NOMO-1 treated with dmso at 0.1 percent for 144 hours (cell line): ENCODE results near the gene PPM1N.
A peak's percentile ranks its signal among the peaks of the same experiment; 100 is the strongest.
"Not testable (repeated sequence)": the region's sequence is repeated elsewhere in the genome, so short reads cannot be mapped to it uniquely, and the experiment has no call there.

Experiments
- DNase-seq: peaks from one replicate; lab custom pipeline; 2025; ENCODE audit not compliant: unreplicated experiment; lab: John Stamatoyannopoulos, UW

PPM1N gene

DNA sequence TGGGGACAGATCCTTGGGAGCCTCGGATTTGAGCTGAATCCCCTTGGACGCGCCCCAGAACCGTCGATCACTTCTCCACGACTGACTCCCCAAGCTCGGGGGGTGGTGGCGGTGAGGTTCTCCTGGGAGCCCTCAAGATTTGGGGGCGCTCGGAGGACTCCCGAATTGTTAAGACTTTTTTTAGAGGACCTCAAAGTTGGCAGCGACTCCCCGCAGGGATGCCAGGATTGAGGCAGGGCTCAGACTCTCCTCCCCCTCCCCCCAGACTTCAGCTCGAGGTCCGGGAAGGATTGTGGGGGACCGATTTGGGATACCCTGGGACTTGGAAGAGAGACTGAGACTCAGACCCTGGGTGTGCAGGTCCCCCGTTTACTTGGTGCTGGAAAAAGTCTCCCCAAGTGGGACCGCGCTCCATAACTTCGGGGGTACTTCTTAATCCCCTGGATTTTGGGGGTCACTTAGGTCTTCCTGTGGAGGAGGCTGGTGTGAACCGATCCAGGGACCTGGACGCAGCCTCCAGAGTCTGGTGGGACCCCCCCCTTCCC lies 9.7 kb downstream of the PPM1N start:
- no peak for DNase-seq

DNA sequence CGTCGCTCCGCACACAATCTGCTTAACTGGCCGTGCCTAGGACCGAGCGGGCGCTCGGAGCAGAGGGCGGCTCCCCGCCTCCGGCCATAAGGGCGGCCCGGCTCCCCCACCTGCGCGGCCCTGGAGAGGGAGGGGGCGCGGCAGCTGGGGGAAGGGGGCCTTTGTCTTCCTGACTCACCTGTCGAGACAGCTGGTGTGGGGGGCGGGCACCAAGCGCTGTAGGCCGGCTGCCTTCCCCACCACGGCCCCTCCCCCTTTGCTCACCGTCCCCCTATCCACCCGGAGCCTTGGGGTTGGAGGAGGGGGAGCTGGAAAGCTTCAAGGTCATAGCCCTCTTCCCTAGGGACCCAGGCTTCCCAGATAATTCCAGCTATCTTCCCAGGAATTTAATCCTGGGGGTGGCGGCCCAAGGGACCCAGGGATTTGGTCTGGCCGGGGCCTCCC lies 10.2 kb downstream of the PPM1N start:
- DNase-seq = no peak

DNA sequence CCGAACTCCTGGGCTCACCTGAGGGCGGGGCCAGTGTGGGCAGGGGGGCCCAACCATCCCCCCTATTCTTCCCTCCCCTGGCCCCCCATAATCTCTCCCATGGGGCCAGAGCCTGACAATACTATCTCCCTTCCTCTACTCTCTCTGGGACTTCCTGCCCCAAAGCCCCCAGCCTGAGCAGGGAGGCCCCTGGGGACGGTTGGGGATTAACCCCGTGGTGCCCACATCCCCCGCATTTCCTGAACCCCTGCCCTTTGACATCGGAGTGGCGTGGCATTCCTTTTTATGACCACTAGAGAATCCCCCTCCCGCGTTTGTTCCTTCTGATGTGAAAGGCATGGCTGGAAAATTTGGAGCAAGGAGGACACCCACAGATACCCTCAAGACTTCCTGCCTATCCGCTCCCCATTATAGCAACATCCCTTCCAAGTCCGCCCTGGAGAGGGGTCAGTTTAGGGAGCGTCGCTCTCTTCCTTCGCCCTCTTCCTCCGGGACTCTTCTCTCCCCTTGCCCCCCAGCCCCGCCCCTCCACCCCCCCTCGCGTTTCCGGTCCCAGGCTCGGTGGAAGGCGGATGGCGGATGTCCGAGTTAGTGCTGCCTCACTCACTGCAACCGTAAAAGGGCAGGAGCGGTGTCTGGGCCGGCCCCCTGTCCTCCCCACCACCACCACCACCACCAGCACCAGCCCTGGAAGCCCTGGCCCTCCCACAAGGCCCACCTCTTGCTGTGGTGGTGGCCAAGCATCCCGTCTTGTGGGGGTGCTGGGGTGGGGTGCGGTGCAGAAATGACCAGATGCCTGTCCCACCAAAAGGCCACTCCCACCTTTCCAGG lies 10.8 kb downstream of the PPM1N start:
- peak; percentile 22 for DNase-seq

DNA sequence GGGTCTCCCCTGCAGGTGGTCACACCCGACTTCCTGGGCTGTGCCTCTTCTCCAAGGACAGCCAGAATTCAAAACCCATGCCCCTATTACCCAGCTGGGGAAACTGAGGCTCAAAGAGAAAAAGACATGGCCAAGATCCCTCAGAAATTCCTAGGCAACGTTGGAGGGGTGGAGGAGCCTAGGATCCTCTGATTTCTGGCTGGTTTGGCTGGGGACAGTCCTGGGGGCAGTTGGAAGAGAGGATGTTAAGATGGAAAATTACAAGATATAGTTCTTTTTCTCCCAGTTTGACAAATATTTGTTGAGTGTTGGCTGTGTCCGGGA lies 11.4 kb downstream of the PPM1N start:
- no peak for DNase-seq

DNA sequence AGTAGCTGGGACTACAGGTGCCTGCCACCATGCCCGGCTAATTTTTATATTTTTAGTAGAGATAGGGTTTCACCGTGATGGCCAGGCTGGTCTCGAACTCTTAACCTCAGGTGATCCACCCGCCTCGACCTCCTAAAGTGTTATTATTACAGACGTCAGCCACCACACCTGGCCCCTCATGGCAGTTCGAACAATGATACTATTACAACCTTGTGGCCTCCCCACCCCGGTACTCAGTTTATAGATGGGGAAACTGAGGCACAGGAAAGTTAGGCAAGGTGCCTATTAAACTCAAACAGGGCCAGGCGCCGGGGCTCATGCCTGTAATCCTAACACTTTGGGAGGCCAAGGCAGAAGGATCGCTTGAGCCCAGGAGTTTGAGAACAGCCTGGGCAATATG lies 12.1 kb downstream of the PPM1N start:
- not testable (repeated sequence) for DNase-seq

DNA sequence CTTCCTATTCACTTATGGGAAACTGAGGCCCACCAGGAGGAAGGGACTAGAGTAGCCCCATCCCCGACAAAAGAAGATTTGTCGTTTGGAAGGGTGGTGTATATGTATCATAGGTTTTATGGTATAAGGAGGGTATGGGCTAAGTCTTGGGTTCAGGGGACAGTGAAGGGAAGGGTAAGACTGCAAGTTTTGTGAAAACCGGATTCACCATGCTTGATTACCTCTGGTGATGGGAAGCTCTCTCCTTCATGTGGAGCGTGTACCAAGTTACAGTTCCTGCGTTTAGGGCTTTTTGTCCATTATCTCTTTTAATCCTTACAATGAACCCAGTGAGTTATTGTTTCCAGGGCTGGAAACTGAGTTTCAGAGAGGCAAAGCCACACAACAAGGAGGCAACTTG lies 12.8 kb downstream of the PPM1N start:
- no peak for DNase-seq

DNA sequence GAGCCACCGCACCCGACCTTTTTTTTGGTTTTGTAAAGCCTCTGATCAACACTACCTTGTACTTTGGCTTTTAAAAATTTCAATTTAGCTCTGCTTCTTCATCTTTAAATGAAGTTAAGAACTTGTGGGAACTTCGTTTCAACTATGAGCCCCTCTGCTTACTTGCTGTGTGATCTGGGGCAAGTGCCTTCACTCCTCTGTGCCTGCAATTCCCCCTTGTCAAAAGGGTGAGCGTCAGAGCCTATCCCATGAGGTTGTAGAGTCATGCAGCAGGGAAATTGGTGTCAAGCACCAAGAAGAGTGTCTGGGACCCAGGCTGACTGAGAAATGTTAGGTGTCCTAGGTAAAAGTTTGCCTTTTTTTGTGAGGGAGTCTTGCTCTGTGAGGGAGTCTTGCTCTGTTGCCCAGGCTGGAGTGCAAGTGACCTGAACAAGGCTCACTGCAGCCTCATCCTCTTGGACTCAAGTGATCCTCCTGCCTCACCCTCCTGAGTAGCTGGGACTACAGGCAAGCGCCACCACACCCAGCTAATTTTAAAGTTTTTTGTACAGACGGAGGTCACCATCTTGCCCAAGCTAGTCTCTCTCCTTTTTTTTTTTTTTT lies 14.7 kb downstream of the PPM1N start:
- no peak for DNase-seq

DNA sequence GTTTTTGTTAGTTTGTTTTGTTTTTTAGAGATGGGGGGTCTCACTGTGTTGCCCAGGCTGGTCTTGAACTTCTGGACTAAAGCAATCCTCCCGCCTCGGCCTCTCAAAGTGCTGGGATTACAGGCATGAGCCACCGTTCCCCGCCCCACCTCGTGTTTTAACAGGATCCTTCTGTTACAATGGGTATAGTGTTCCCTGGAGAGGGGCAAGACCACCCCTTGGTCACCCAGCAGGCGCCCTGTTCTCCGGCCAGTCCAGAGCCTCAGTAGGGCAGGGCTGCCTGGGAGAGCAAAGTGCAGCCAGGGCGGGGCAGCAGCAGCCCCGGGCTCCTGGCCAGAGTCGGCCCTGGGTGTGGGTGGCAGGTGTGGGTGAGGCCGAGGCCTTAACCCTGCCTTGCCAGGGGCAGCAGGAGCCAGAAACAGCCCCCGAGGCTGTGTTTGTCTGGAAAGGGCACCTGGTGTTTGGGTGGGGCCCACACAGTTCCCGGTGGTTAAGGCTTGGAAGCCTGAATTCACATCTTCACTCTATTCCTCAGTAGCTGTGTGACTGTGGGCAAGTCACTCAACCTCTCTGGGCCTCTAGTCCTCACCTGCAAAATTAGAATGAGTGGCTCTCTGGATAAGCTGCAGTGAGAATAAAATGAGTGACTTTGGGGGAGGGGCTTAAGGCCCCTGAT lies 16.3 kb downstream of the PPM1N start:
- no peak for DNase-seq

DNA sequence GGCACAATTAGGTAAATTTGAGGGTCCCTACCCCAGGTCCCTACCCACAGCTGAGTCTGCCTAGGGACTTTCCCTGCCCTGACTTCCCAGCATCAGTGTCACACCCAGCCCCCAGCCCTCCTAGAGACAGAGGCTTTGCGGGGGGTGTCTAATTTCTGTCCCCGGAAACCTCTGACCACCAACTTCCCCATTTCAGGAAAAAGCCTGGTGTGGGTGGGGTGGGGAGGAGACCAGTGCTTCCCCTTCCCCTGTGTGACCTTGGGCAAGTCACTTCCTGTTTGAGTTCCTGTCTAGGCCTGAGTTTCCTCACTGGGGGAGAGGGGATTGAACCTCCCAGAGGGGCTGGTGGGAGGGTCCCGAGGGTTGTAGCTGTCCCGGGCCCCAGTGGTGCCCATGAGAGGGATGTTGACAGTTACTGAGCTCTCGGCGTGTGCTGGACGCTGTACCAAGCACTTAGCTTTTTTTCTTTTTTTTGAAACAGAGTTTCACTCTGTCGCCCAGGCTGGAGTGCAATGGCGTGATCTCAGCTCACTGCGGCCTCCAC lies 16.9 kb downstream of the PPM1N start:
- DNase-seq = peak; percentile 80

DNA sequence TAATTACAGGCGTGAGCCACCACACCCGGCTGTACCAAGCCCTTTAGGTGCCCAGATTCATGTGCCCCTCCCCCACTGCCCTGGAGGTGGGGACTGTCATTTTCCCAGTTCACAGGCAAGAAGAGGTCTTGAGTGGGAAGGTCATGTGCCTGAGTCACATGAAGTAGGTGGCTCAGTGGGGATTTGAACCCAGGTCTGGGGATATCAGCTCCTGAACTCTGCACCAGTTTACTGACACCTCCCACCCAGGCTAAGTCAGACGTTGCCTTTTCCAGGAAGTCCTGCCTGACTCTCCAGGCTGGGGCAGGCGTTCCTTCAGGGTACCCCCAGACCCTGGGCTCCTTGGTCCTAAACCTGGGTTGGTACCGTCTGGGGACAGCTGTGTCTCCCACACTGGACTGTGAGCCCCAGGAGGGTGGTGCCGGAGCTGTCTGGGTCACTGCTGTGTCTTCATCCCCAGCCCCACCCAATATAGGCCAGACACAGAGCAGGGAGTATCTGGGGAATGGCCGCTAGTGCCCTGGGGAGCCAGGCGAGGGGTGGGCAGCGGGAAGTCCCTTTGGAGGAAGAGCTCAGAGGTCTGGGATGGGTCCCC lies 17.7 kb downstream of the PPM1N start:
- no peak for DNase-seq

DNA sequence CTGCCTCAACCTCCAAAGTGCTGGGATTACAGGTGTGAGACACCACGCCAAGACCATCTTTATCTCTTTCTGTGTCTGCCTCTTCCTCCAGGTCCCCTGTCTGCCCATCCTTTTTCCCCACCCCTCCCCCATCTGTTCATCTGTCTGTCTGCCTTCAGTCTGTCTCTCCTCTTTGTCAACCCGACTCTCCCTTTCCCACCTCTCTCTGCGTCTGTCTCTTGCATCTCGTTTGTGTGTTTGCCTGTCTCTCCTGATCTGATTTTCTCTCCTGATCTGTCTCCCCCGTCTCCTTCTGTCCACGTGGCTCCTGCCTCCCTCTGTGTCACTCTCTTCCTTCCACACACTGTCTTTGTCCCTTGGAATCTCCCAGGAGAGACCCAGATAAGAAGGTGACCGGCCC lies 19.0 kb downstream of the PPM1N start:
- DNase-seq = no peak

DNA sequence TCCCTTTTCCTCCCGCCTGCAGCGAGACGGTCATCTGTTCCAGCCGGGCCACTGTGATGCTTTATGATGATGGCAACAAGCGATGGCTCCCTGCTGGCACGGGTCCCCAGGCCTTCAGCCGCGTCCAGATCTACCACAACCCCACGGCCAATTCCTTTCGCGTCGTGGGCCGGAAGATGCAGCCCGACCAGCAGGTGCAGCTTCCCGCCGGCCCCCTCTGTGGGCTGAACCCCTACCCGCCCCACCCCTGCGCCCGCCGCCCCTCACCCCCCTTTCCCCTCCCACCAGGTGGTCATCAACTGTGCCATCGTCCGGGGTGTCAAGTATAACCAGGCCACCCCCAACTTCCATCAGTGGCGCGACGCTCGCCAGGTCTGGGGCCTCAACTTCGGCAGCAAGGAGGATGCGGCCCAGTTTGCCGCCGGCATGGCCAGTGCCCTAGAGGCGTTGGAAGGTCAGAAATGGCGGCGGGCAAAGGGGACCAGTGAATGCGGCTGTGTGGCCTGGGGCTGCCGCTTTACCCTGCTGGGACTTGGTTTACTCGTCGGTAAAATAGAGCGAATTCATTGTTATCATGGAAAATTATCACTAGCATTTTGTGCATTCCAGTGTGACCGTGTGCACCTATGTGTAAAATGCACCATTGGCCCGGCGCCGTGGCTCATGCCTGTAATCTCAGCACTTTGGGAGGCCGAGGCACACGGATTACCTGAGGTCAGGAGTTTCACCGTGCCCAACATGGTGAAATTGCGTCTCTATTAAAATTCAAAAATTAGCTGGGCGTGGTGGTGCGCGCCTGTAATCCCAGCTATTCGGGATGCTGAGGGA lies 19.6 kb downstream of the PPM1N start:
- no peak for DNase-seq

DNA sequence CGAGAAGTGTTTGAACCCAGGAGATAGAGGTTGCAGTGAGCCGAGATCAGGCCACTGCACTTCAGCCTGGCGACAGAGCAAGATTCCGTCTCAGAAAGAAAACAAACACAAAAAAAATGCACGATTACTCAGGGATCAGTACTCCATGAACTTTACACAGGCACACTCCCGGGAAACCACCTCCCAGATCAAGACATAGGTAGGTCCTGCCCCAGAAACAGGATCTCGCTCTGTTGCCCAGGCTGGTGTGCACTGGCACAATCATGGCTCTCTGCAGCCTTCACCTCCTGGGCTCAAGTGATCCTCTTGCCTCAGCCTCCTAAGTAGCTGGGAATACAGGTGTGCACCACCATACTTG lies 20.2 kb downstream of the PPM1N start:
- no peak for DNase-seq

DNA sequence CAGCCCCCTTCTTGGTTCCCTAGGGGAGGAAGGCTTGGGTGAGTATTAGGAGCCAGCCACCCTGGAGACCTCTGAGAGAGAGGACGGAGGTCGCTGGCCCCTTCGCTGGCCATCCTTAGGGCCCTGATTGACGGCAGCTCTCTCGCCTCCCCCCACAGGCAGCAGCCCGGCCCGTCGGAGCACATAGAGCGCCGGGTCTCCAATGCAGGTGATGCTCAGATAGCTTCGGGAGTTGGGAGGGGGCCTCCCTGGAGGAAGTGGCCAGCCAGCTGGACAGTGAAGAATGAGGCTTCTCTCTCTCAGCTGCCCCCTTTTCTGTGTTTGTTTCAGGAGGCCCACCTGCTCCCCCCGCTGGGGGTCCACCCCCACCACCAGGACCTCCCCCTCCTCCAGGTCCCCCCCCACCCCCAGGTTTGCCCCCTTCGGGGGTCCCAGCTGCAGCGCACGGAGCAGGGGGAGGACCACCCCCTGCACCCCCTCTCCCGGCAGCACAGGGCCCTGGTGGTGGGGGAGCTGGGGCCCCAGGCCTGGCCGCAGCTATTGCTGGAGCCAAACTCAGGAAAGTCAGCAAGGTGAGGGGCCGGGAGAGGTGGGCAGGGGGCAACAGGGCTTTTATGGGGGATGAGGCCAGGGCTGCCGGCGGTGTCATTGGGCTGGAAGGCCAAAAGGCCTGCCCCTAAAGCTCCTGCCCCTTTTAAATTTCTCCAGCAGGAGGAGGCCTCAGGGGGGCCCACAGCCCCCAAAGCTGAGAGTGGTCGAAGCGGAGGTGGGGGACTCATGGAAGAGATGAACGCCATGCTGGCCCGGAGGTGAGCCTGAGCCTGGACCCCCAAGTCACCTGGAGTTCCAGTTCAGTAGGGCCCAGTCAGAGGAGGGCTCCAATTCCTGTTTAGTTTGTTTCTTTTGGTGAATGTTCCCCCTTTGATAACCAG lies 24.0 kb downstream of the PPM1N start:
- no peak for DNase-seq

DNA sequence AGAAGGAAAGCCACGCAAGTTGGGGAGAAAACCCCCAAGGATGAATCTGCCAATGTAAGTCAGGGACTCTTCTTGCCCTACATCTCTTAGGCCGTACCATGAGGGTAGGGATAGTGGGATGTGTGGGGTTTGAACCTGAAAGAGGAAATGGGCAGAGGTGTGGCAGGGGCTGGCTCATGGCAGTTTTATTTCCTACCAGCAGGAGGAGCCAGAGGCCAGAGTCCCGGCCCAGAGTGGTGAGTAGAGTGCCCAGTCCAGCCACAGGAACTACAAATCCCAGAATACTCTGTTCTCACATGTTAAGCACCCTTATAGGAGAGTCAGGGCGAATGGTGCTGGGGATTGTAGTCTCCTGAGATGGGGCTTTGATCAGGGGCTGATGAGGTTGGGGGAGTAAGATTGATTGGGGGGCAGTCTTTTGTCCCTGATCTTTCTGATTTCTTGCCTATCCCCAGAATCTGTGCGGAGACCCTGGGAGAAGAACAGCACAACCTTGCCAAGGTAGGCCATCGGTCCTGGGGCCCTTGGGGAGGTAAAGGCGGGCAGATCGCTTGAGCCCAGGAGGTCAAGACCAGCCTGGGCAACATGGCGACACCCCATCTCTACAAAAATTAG lies 25.5 kb downstream of the PPM1N start:
- peak; percentile 92 for DNase-seq

DNA sequence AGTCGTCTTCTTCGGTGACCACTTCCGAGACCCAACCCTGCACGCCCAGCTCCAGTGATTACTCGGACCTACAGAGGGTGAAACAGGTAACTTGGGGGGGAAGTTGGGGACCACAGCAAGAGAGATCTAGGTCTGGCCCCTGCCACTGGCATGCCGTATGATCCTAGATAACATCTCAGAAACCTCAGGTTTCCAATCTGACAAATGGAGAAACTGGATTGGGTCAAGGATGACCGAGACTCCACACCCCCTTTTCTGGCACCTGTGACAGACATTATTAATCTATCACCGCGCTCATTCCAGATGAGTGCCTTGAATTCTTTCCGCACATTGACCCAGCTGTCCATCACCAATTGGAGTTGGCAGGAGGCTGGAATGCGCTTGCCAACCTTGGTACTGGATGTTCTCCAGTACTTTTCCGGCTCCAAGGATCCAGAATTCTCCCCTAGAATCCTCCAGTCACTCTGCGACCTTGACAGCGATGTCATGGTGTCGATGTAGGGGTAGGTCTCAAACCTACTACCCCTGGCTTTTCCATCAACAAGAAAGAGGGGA lies 26.4 kb downstream of the PPM1N start:
- no peak for DNase-seq

DNA sequence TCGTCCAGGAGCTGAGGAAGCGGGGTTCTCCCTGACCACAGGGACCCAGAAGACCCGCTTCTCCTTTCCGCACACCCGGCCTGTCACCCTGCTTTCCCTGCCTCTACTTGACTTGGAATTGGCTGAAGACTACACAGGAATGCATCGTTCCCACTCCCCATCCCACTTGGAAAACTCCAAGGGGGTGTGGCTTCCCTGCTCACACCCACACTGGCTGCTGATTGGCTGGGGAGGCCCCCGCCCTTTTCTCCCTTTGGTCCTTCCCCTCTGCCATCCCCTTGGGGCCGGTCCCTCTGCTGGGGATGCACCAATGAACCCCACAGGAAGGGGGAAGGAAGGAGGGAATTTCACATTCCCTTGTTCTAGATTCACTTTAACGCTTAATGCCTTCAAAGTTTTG lies 27.9 kb downstream of the PPM1N start:
- no peak for DNase-seq

DNA sequence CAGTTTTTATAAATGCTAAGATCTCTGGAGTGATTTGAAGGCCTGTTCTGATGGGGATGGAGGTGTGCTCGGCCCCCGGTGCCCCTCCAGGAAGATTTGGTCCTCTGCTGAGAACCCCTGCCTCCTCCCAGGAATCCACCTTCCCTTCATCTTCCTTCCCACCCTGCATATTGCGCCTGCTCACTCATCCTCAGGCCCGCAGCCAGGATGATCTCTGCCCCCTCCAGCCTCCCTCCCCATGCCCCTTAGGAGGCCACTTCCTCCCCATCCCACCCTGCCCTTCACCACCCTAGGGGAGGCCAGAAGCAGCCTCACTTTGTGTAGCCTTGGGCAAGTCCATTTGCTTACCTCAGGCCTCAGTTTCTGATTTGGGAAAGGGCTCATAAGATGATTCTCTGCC lies 28.7 kb downstream of the PPM1N start:
- no peak for DNase-seq

DNA sequence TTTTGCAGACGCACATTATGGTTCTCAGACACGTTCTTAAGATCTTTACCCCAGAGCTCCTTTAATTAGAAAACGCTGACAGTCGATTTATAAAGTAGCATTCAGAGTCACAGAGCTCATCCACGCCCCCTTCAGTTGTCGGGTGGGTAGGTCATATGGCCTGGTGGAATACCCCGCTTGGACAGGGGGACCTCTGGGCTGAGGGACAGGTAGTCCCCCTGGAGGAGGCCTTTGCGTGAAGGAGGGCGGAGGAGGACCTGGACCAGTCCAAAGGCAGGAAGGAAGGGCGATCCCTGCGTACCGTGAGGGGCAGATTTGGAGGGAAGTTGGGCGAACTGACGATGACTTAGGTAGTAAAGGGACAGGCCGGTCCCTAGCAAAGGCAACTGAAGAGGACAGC lies 29.5 kb downstream of the PPM1N start:
- no peak for DNase-seq
